GM19193 (cell line): ENCODE results near the gene EIF4E3.

Experiments
- POLR2A ChIP-seq: IDR thresholded peaks from 4 replicates; pipeline ENCODE4 v1.6.1; 2011; ENCODE audit not compliant: insufficient read depth, insufficient read length; ENCODE audit errors: extremely low read depth

The EIF4E3 gene

GRCh38 chr3:71728632-71729342, 3.6 kb upstream of the EIF4E3 start:
- TF ChIP-seq POLR2A = no peak

DNA sequence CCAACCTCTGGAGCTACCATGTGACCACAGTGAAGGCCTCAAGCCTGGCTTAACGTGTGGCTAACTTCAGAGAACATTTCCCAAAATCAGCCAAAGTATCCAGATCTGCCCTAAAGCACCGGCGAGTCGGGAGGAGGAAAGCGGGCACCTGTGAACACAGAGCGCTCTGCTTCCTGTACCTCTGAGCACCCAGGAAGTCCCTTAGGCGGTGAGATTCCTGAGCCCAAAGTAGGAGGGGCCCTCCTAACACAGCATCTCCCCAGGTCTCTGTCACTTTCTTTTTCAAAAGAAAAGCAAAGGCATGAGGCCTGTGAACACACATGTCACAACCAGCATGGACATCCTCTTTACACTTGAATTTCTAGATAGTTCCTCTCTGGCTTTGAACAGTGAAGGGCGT, 944 bp upstream of the EIF4E3 start:
- no peak for TF ChIP-seq POLR2A

GRCh38 chr3:71724584-71725270, 475 bp downstream of the EIF4E3 start:
- TF ChIP-seq POLR2A = no peak

- TF ChIP-seq POLR2A = no peak
Measured at GRCh38 chr3:71724171-71724453, 1.1 kb downstream of the EIF4E3 start.

- no peak for TF ChIP-seq POLR2A
Measured at GRCh38 chr3:71723452-71724170, 1.6 kb downstream of the EIF4E3 start.

DNA sequence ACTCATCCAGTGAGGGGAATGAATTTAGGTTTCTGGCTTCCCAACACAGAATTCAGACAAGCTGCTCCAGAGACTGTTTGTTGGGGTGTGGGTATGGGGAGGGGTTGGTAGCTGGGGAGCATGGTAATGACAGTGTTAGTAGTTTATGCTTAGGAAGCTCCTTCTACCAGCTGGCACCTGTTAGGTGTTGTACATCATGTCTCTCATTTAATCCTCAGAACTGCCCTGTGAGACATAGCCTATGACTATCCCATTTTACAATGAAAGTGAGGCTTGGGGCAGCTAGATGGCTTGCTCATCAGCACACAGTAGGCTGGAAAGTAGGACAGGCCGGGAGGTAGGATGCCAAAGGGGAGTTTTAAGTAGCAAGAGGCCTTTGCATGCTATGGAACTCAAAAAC, 2.5 kb downstream of the EIF4E3 start:
- no peak for TF ChIP-seq POLR2A

DNA sequence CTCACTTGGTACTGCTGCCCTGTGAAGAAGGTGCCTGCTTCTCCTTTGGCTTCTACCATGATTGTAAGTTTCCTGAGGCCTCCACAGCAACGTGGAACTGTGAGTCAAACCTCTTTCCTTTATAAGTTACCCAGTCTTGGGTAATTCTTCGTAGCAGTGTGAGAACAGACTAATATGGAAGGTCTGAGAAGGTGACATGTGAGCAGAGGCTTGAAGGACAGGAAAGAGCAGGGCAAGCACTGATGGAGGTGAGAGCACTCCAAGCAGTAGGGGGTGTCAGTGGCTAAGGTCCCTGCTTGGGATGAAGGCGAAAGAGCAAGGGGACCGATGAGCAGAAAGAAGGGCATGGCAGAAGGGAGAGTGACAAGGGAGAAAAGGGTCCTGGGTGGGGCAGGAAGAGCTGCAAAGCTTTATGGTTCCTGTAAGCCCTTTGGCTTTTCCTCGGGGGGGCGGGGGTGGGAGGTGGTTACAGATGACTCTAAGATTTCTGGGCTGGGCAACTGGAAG, 3.5 kb downstream of the EIF4E3 start:
- TF ChIP-seq POLR2A = no peak

DNA sequence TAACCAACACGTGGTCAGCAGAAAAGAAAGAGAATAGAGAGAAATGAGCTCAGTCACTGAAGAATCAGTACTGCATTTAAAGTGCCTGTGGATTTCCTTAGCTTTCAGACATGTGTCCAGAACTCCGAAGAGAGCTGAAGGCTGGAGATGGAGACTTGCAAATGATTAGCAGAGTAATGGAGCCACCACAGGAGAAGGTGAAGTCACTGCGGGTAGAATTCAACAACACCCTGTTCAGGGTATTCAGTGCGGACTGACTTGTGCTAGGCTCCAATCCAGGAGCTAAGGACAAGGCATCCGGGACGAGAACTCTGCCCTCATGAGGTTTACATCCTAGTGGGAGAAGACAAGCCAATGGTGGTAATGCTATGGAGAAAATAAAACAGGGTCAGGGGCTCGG, 4.2 kb downstream of the EIF4E3 start:
- TF ChIP-seq POLR2A = no peak

- TF ChIP-seq POLR2A = no peak
Measured at GRCh38 chr3:71718072-71718471, 7.1 kb downstream of the EIF4E3 start.

DNA sequence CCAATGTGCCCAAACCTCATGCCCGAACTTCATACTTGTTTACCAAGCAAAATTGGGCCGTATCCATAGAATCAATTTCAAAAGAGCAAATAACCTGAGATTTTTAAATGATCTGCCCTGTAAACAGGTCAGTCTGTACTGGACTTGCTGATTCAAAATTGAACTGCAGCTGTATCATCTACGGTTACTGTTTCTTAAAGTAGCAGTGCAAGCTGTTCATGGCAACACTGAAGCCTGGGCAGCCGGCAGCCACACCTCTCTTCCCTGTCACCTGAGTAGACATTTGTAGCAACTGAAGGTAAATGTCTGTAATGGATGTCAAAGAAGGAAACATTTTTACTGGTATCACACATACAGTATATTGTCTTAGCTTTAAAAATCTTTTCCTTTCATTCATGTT, 10.6 kb downstream of the EIF4E3 start:
- TF ChIP-seq POLR2A = no peak

GRCh38 chr3:71713041-71713440, 12.2 kb downstream of the EIF4E3 start:
- TF ChIP-seq POLR2A = no peak

DNA sequence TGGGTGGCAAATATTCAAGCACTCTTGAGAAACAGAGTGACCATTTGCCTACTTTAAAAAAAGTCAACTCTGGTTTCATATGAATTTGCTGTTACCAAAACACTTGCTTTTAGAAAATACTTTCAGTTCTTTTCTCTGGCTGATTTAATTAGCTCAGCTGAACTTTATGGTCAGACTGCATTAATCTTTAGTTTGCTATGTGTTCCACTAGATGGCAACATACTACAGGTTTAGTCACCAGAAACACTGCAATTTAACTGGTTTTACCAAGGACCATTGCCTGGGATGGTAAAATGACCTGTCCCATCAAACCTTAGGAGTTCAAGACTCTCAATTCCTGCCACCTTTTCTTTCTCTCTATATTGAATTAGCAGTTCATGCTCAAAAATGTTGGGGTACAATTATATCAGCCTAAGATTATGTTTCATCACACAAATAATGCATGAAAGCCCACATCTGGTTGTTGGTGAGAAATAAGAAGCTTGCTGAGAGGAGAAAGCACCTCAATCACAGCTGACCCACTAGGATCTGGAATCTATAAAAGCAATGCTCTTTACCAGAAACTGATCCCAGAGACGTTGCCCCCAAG, 14.2 kb downstream of the EIF4E3 start:
- TF ChIP-seq POLR2A = no peak

DNA sequence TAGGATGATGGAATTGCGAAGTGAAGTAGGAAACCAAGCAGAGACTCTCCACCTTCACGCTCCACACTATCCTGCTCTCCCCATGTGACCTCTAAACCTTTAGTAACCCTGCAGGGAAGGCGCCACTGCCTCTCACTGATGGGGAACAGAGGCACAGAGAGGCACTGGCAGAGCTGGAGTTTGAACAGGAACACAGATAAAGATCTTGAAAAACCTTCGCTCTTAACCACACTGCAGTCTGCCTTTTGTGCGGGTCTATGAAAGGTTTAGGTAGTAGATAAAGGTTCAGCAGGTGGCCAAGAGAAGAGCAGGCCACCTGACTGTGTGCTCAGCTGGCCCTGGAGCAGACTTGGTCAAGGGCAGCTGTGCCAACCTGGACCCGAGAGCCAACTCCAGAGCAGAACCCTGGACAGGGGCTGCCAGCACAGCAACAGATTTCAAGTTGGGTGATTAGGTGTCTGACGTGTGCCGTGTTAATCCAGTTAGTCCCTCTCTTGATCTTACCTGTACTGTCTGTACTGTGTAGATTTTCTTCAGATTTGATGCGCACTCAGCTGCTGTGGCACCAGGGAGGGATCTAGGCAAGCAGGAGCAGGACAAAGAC, 15.2 kb downstream of the EIF4E3 start:
- no peak for TF ChIP-seq POLR2A

DNA sequence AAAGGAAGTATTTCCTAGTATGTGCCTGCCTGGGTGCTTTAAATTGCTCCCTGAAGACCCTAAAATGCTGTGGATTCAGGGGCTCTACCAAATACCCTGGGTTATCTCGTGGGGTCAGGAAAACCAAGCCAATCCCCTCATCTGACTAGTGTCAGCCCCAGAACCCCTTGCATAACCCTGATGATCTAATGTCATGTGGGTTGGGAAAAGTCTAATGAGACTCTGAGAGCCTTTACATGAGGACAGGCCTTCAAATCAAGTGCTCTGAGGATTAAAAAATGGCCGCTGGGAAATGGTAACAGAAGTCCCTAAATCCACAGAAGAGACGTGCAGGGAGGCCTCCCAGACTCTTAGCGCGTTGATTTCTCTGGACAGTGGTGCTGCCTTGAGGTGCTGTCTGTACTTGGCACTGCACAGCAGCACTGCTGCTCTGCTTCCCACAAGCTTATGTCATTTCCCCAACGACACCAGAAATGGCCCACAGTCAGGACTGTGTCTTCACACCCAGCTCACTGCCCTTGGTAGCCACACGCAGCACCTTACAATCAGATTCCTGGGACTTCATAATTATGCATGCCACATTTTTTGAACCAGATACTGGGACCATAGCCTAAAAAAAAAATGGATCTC, 16.6 kb downstream of the EIF4E3 start:
- TF ChIP-seq POLR2A = no peak

DNA sequence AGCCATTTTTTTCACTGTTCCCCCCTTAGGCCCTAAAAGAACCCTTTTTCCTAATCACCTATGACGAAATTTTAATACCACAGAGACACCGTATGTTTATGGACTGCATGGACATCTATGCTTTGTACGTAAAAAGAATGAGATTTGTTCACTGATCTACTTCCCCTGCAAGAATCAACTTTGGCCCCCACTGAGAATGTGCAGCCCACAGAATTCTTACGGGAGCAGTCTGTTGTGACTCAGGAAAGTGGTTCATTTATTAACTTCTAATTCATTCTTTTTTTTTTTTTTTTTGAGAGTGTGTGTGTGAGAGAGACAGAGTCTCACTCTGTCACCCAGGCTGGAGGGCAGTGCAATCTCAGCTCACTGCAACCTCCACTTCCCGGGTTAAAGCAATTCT, 17.6 kb downstream of the EIF4E3 start:
- TF ChIP-seq POLR2A = no peak

DNA sequence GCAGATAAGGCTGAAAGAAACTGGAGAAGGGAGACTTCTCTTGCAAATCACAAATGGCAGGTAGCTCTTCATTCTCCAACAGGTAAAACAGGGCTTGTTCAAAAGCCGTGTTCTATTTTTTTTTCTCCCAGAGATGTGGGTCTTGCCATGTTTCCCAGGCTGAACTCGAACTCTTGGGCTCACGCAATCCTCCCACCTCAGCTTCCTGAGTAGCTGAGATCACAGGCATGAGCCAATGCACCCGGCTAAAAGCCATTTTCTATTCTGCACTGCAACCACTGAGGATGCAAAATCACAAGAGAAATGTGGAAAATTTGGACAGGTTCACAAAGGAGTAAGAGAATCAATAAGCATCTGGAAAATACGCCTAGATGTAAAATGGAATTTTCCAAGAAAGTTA, 19.5 kb downstream of the EIF4E3 start:
- TF ChIP-seq POLR2A = no peak

DNA sequence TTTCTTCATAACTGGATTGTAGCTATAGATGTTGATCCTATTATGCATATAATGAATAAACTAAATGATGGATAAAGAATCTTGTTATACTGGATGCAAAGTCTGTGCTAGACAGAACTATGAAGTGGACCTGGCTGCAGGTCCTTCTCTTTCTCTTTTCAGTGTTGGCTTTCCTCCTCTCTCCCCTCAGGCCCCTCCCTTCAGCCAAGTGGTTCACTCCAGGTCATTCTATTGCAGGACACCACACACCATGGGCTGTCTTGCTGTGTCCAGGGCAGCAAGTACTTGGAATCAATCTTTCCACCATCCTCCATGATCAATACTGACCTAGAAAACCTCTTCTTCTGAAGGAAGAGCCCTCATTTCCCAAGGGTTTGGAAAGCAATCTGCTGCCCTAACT, 20.3 kb downstream of the EIF4E3 start:
- TF ChIP-seq POLR2A = no peak
